ENCODE results near the gene COQ8B.
"Not testable (repeated sequence)": the region's sequence is repeated elsewhere in the genome, so short reads cannot be mapped to it uniquely, and the experiment has no call there.

GRCh38 chr19:40649903-40650675, 66.6 kb downstream of the COQ8B start:
- TF ChIP-seq EZH2, CTCF, EZH2phosphoT487 (IDR thresholded peaks at IDR 0.05): not testable (repeated sequence)

All from neural progenitor cell (in vitro differentiated cells).